H1 (cell line): Measurements from ENCODE around the gene TMEM54. TPM values are rescaled to one million over a fixed set of nuclear protein-coding genes. Genes with fewer than 3 reads are reported as not detected.

ENCODE experiments used
- CTCF ChIA-PET: fragments of 300-600 bp; sonication (Branson Sonifier 250); formaldehyde crosslinking; loops from one replicate; lab custom pipeline; 2021; ENCODE audit not compliant: partially characterized antibody; lab: Charles Lee
- POLR2A ChIA-PET: fragments of 300-600 bp; sonication (Branson Sonifier 250); formaldehyde crosslinking; loops from one replicate; lab custom pipeline; 2021; ENCODE audit warnings: inconsistent platforms; ENCODE audit not compliant: partially characterized antibody; lab: Charles Lee
- DNase-seq, 2 experiments: peaks; one replicate each; pipeline versions ENCODE4 v3.0.0 to v3.0.0-alpha.2; 2010 to 2022; ENCODE audit warnings: low spot score in 2 of 2, low read depth in 1 of 2, mixed read lengths in 1 of 2
- FAIRE-seq: peaks from 2 replicates; lab custom pipeline; 2011; peaks lifted over from hg19 to GRCh38; lab: Jason Lieb, UNC
- H2AFZ ChIP-seq: 2 replicates; pipeline ENCODE4 v1.8.1; 2012; ENCODE audit warnings: low read length, inconsistent platforms
- H2AK5ac ChIP-seq: 2 replicates; pipeline ENCODE4 v1.6.1; 2013; ENCODE audit warnings: low read depth, low read length
- H2BK120ac ChIP-seq: replicated peaks from 2 replicates; pipeline ENCODE3; 2013; ENCODE audit warnings: low read depth, low read length, inconsistent platforms
- H2BK12ac ChIP-seq: 2 replicates; pipeline ENCODE4 v1.6.1; 2013; ENCODE audit warnings: low read depth, low read length
- H2BK15ac ChIP-seq: 2 replicates; pipeline ENCODE4 v1.6.1; 2013; ENCODE audit warnings: low read length
- H2BK20ac ChIP-seq: 2 replicates; pipeline ENCODE4 v1.6.1; 2013; ENCODE audit warnings: low read length
- H2BK5ac ChIP-seq: 2 replicates; pipeline ENCODE4 v1.6.1; 2013; ENCODE audit warnings: low read depth, low read length
- H3K14ac ChIP-seq: 2 replicates; pipeline ENCODE4 v1.6.1; 2013; ENCODE audit warnings: inconsistent platforms; ENCODE audit not compliant: insufficient read length
- H3K18ac ChIP-seq: 2 replicates; pipeline ENCODE4 v1.6.1; 2013; ENCODE audit warnings: low read length; ENCODE audit errors: extremely low read depth
- H3K23ac ChIP-seq: 2 replicates; pipeline ENCODE4 v1.6.1; 2013; ENCODE audit warnings: inconsistent platforms; ENCODE audit not compliant: insufficient read length
- H3K23me2 ChIP-seq: 2 replicates; pipeline ENCODE4 v1.6.1; 2013; ENCODE audit warnings: low read depth, low read length
- H3K27ac ChIP-seq: 2 replicates; pipeline ENCODE4 v1.6.1; 2011; ENCODE audit warnings: low read depth, low read length, inconsistent platforms
- H3K27me3 ChIP-seq, 4 experiments: replicated peaks in 1 of 4; 1 replicate in 1 of 4; 2 replicates in 3 of 4; pipeline versions ENCODE4 v1.6.1 to v1.8.1; 2011 to 2013; ENCODE audit warnings: low read length in 3 of 4, mild to moderate bottlenecking in 3 of 4, inconsistent platforms in 2 of 4, mixed read lengths in 2 of 4, moderate library complexity in 1 of 4; ENCODE audit not compliant: control insufficient read depth in 3 of 4, insufficient read depth in 3 of 4; ENCODE audit errors: extremely low read depth in 1 of 4
- H3K36me3 ChIP-seq, 4 experiments: 2 replicates each; pipeline versions ENCODE4 v1.6.1 to v1.8.1; 2011 to 2013; ENCODE audit warnings: mild to moderate bottlenecking in 4 of 4, low read length in 3 of 4, moderate library complexity in 2 of 4, control low read depth in 1 of 4, inconsistent platforms in 1 of 4; ENCODE audit not compliant: insufficient read depth in 4 of 4, control insufficient read depth in 2 of 4
- H3K4ac ChIP-seq: replicated peaks from 2 replicates; pipeline ENCODE3; 2013; ENCODE audit warnings: low read length, low read depth, mixed read lengths, inconsistent platforms; ENCODE audit not compliant: insufficient read length
- H3K4me1 ChIP-seq, 4 experiments: replicated peaks in 1 of 4; 1 replicate in 1 of 4; 2 replicates in 3 of 4; pipeline versions ENCODE4 v1.6.1 to v1.8.1; 2011 to 2013; ENCODE audit warnings: low read length in 3 of 4, inconsistent platforms in 2 of 4, mixed read lengths in 1 of 4; ENCODE audit not compliant: insufficient read depth in 4 of 4, control insufficient read depth in 3 of 4
- H3K4me2 ChIP-seq, 2 experiments: 2 replicates each; pipeline versions ENCODE4 v1.6.1 to v1.8.1; 2011 to 2013; ENCODE audit warnings: low read depth in 2 of 2, low read length in 2 of 2, control low read depth in 1 of 2, inconsistent platforms in 1 of 2, mild to moderate bottlenecking in 1 of 2; ENCODE audit not compliant: insufficient read depth in 1 of 2
- H3K4me3 ChIP-seq, 4 experiments: fragments of 200-600, 300-600 bp in 1 of 4; sonication (generic), shearing (Covaris generic), sonication (Bioruptor Twin) in 1 of 4; 2 replicates each; pipeline versions ENCODE4 v1.5.1 to v1.8.1; 2011 to 2016; ENCODE audit warnings: low read length in 4 of 4, low read depth in 3 of 4, control low read depth in 2 of 4, inconsistent platforms in 2 of 4, mild to moderate bottlenecking in 2 of 4, mixed read lengths in 1 of 4, moderate library complexity in 1 of 4; ENCODE audit not compliant: insufficient read depth in 2 of 4; ENCODE audit errors: extremely low read depth in 1 of 4
- H3K56ac ChIP-seq: replicated peaks from 2 replicates; pipeline ENCODE3; 2013; ENCODE audit warnings: low read depth, mild to moderate bottlenecking, mixed read lengths, low read length, inconsistent platforms; ENCODE audit not compliant: insufficient read length
- H3K79me1 ChIP-seq: 2 replicates; pipeline ENCODE4 v1.6.1; 2013; ENCODE audit warnings: low read depth, low read length, control low read depth
- H3K79me2 ChIP-seq, 2 experiments: 2 replicates each; pipeline versions ENCODE4 v1.6.1 to v1.8.1; 2012 to 2013; ENCODE audit warnings: low read length in 2 of 2, mild to moderate bottlenecking in 2 of 2, inconsistent platforms in 1 of 2; ENCODE audit not compliant: insufficient read depth in 2 of 2, control insufficient read depth in 1 of 2
- H3K9ac ChIP-seq, 4 experiments: replicated peaks in 1 of 4; 1 replicate in 1 of 4; 2 replicates in 3 of 4; pipeline versions ENCODE4 v1.6.1 to v1.8.1; 2011 to 2013; ENCODE audit warnings: low read depth in 3 of 4, low read length in 3 of 4, control low read depth in 2 of 4, mild to moderate bottlenecking in 2 of 4, moderate library complexity in 2 of 4, inconsistent platforms in 1 of 4; ENCODE audit errors: extremely low read depth in 1 of 4
- H3K9me3 ChIP-seq, 2 experiments: 2 replicates each; pipeline versions ENCODE4 v1.6.1 to v1.8.1; 2012 to 2013; ENCODE audit warnings: mild to moderate bottlenecking in 2 of 2, moderate library complexity in 2 of 2, control low read depth in 1 of 2, inconsistent platforms in 1 of 2, low read depth in 1 of 2, low read length in 1 of 2, mixed read lengths in 1 of 2; ENCODE audit not compliant: insufficient read depth in 2 of 2
- H4K20me1 ChIP-seq, 2 experiments: replicated peaks in 1 of 2; 2 replicates each; pipeline versions ENCODE3 to v1.8.1; 2011 to 2013; ENCODE audit warnings: inconsistent platforms in 2 of 2, low read length in 2 of 2, mild to moderate bottlenecking in 1 of 2; ENCODE audit not compliant: insufficient read depth in 2 of 2, control insufficient read depth in 1 of 2
- H4K5ac ChIP-seq: 2 replicates; pipeline ENCODE4 v1.6.1; 2013; ENCODE audit warnings: low read length, low read depth, mixed read lengths, inconsistent platforms; ENCODE audit not compliant: insufficient read length
- H4K8ac ChIP-seq: 2 replicates; pipeline ENCODE4 v1.8.0; 2013; ENCODE audit warnings: mild to moderate bottlenecking, moderate library complexity, low read length, inconsistent platforms; ENCODE audit not compliant: insufficient read depth; ENCODE audit errors: extremely low read depth
- H4K91ac ChIP-seq: replicated peaks from 2 replicates; pipeline ENCODE3; 2013; ENCODE audit warnings: low read length, mixed read lengths, inconsistent platforms; ENCODE audit not compliant: insufficient read length
- CBX5 ChIP-seq: fragments of 300-800, 300-1000 bp; sonication (generic); IDR thresholded peaks from 2 replicates; pipeline ENCODE4 v1.7.1; 2016; ENCODE audit warnings: antibody characterized with exemption, low read length, low read depth
- CTCF ChIP-seq, 3 experiments: IDR thresholded peaks; 1 replicate in 2 of 3; 2 replicates in 1 of 3; pipeline versions ENCODE4 v1.5.1 to v1.6.1; 2011; ENCODE audit warnings: low read length in 3 of 3, mild to moderate bottlenecking in 3 of 3, inconsistent platforms in 2 of 3, low read depth in 1 of 3, moderate library complexity in 1 of 3; ENCODE audit not compliant: insufficient read depth in 1 of 3; ENCODE audit errors: control extremely low read depth in 1 of 3
- GABPA ChIP-seq: IDR thresholded peaks from 2 replicates; pipeline ENCODE4 v1.6.1; 2011; ENCODE audit warnings: mild to moderate bottlenecking, low read length, moderate library complexity, borderline replicate concordance; ENCODE audit not compliant: insufficient read depth
- POLR2AphosphoS5 ChIP-seq: IDR thresholded peaks from 2 replicates; pipeline ENCODE4 v1.6.1; 2011; ENCODE audit warnings: low read depth, low read length
- SAP30 ChIP-seq: fragments of 300-600 bp; sonication (generic); IDR thresholded peaks from 2 replicates; pipeline ENCODE4 v1.7.1; 2012; ENCODE audit warnings: low read length, moderate library complexity, mild to moderate bottlenecking, inconsistent platforms; ENCODE audit not compliant: insufficient read depth, insufficient replicate concordance
- SIRT6 ChIP-seq: IDR thresholded peaks from one replicate; pipeline ENCODE4 v1.7.1; 2012; ENCODE audit warnings: low read length, inconsistent platforms
- WGBS, 2 experiments: shearing (Covaris generic) in 1 of 2; methylation state at CpG; one replicate each; pipeline versions ENCODE4 v1.1.6 to v1.1.7; 2013 to 2015; ENCODE audit warnings: low lambda C conversion rate in 2 of 2, mixed read lengths in 2 of 2, inconsistent platforms in 1 of 2, low coverage in 1 of 2, missing lambda C conversion rate in 1 of 2; ENCODE audit not compliant: insufficient replicate concordance in 2 of 2, insufficient coverage in 1 of 2, insufficient read length in 1 of 2; ENCODE audit errors: extremely low coverage in 1 of 2, missing lambda C conversion rate in 1 of 2; 5-methylcytosine and 5-hydroxymethylcytosine counted together
- polyA plus RNA-seq, 7 experiments: library from polyadenylated mRNA; depleted of rRNA in 3 of 7; stranded (reverse) in 5 of 7; unstranded in 2 of 7; fragments of >200 nt in 5 of 7; fragments of 200-250 nt in 2 of 7; gene quantifications; 1 replicate in 5 of 7; 2 replicates in 1 of 7; 4 replicates in 1 of 7; pipeline versions ENCODE4 v1.2.1 to v1.2.3, GENCODE V29; 2011 to 2013; ENCODE audit warnings: missing spikeins in 2 of 7, mixed read lengths in 2 of 7
- total RNA-seq: library from RNA; stranded (reverse); fragmentation: NEBNext Ultra II Directional; extraction: Animal tissue kit (Norgen Biotek cat#: 25700); gene quantifications from 2 replicates; pipeline ENCODE4 v1.2.1, GENCODE V29; 2021

TMEM54 gene
- total and polyA plus RNA-seq, 2 of the 8 experiments (the other 6 are each of a cell fraction or from before 2014, with no cell fraction given), result 9.5 to 58.7 TPM

GRCh38 chr1:32863881-32864245 lies 37.3 kb downstream of the TMEM54 start:
- Histone ChIP-seq H3K27me3 (peaks cover 0 to 4% (median 0%) of the 10 kb centered on the region in 4 experiments; a peak in 1 of 7 replicates), H3K36me3 (peaks cover 0 to 7% (median 0%) of the 10 kb centered on the region in 4 experiments; a peak in 4 of 8 replicates), H3K9me3 (no peaks in the 10 kb centered on the region), H3K23me2 (no peaks in the 10 kb centered on the region), H3K79me1 (no peaks in the 10 kb centered on the region), H2BK15ac (no peak overlapping the region), H2AK5ac (no peak overlapping the region), H2BK120ac (no peak overlapping the region), H3K56ac (no peak overlapping the region), H4K5ac (no peak overlapping the region), H3K4ac (no peak overlapping the region), H4K8ac (no peak overlapping the region), H4K91ac (no peak overlapping the region), H3K18ac (no peak overlapping the region), H3K23ac (no peak overlapping the region), H2BK5ac (no peak overlapping the region), H2BK12ac (no peak overlapping the region), H3K9ac (no peak overlapping the region), H2AFZ (no peak overlapping the region), H4K20me1 (peaks cover 0 to 2% of the 10 kb centered on the region in 2 experiments), H3K14ac (no peak overlapping the region), H3K4me1 (no peaks in the 10 kb centered on the region), H3K79me2 (no peaks in the 10 kb centered on the region), H2BK20ac (no peak overlapping the region), H3K27ac (no peak overlapping the region), H3K4me2 (no peak overlapping the region), H3K4me3 (no peak overlapping the region)
- no peak for FAIRE-seq
- ChIA-PET CTCF (interaction anchor here (0.5 to 1.9 kb wide), 2 partner anchors 9 to 13 kb away, joined by 4 to 8 read pairs; no protein-coding TSS in a partner anchor), POLR2A (interaction anchor here (1.0 to 1.2 kb wide), 2 partner anchors 8 to 47 kb away, joined by 4 to 5 read pairs; partner anchors contain the start of genes S100PBP and YARS1)
- DNase-seq, result no peak
- WGBS, 2 experiments, result 71% methylated on average over 1 of the region's 1 CpG; no CpG with 5 or more reads in 1 of the 2 experiments
- no peak for TF ChIP-seq CTCF (IDR thresholded peaks at IDR 0.05; ENCODE audit: control extremely low read depth in 1 of 3, insufficient read depth in 1 of 3, low read depth in 1 of 3, low read length in 3 of 3)
- TF ChIP-seq POLR2AphosphoS5, result no peak
- no peak for TF ChIP-seq SIRT6
- TF ChIP-seq GABPA, result no peak
- TF ChIP-seq SAP30, result no peak
- TF ChIP-seq CBX5, result no peak
